SKM-1 (cell line): Measurements from ENCODE around the gene MINDY1.

ENCODE experiments used
- DNase-seq: peaks from one replicate; lab custom pipeline; 2025; ENCODE audit not compliant: unreplicated experiment; lab: John Stamatoyannopoulos, UW

The MINDY1 gene, protein sequence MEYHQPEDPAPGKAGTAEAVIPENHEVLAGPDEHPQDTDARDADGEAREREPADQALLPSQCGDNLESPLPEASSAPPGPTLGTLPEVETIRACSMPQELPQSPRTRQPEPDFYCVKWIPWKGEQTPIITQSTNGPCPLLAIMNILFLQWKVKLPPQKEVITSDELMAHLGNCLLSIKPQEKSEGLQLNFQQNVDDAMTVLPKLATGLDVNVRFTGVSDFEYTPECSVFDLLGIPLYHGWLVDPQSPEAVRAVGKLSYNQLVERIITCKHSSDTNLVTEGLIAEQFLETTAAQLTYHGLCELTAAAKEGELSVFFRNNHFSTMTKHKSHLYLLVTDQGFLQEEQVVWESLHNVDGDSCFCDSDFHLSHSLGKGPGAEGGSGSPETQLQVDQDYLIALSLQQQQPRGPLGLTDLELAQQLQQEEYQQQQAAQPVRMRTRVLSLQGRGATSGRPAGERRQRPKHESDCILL

GRCh38 chr1:151006327-151007052 lies at the start of gene MINDY1:
TSS of gene MINDY1 (minus strand) at chr1:151006902. CDS start at chr1:151002617, 4,285 bp downstream.
- peak; percentile 93 for DNase-seq

DNA sequence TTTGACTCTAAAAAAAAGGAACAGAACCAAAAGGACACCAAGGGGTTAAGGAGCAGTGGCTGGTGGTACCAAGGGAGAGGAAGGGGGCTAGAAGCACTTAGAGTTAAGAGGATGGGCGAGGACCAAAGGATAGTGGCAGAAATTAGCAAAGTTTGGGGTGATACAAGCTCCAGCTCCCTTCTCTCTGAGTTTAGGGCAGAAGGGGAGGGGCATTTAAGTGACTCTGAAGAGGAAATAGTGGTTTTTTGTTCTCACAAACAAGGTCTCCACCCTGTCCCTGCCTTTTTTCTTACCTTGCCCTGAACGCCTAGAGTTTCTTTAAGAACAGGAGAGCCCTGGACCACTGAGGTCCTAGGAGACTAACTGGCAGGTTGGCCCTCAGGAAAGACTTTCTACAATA lies 49.4 kb upstream of the MINDY1 start:
- DNase-seq, result peak; percentile 44

GRCh38 chr1:151055581-151055980 lies 48.9 kb upstream of the MINDY1 start:
- no peak for DNase-seq

GRCh38 chr1:151054971-151055547 lies 48.4 kb upstream of the MINDY1 start:
- DNase-seq, result no peak

- no peak for DNase-seq
These were observed 44.8 kb upstream of the MINDY1 start for GRCh38 chr1:151051356-151052009.

- no peak for DNase-seq
These were observed 43.5 kb upstream of the MINDY1 start for GRCh38 chr1:151050051-151050688.

GRCh38 chr1:151049458-151049857 lies 42.8 kb upstream of the MINDY1 start:
- DNase-seq, result no peak

- no peak for DNase-seq
These were observed 41.9 kb upstream of the MINDY1 start for GRCh38 chr1:151048645-151049032.

GRCh38 chr1:151047925-151048644 lies 41.4 kb upstream of the MINDY1 start:
- DNase-seq, result peak; percentile 83

DNA sequence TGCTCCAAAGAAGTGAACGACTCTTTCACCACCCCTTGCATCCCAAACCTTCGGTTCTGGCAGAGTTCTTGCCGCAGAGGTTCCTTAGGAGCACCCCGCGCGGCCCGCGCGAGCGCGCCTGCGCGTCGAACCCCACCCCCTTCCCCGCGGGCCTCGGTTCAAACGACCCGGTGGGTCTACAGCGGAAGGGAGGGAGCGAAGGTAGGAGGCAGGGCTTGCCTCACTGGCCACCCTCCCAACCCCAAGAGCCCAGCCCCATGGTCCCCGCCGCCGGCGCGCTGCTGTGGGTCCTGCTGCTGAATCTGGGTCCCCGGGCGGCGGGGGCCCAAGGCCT lies 40.9 kb upstream of the MINDY1 start, which contains the start of gene C1orf56:
Gene C1orf56 (plus strand): TSS at position 161 of the 334 bp plus-strand sequence. CDS start 97 bp downstream, at position 258.
- DNase-seq, result no peak

DNA sequence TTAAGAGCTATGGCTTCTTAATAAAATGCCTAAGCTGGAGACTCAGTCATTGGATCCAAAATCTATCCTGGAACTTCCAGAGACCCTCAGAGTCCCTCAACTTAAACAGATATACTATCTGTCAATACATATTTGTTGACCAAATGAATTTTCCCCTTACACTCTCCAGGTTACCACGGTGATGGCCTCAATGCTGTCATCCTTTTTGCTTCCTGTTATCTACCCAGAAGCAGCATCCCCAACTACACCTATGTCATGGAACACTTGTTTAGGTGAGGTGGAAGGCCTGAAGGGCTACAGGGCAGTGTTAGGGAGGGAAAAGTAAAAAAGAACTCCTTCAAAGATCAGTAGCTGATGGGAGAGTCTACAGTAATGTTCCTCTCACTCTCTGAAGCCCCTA lies 36.5 kb upstream of the MINDY1 start:
- no peak for DNase-seq

GRCh38 chr1:151039521-151039920 lies 32.8 kb upstream of the MINDY1 start:
- DNase-seq, result no peak

DNA sequence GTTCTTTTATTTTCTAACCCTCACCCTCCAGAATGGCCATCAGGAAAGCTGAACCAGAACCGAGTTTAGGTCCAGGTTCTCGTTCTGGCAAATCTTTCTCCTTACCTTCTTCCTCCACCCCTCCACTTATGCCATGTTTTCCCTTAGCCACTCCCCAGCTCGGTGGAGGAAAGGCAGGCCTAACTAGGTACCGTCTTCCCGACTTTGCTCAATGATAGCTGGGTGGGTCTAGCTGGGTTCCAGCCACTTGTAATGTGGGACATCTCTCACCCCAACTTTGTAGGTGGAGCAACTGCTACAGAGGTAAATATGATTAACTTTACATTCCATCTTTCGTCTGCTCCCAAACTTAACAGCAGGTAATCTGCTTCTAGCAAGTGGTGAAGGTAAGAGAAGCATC lies 30.3 kb upstream of the MINDY1 start:
- DNase-seq, result no peak

GRCh38 chr1:151036356-151036755 lies 29.7 kb upstream of the MINDY1 start, which contains the start of gene BNIPL:
TSS of gene BNIPL (plus strand) at chr1:151036586. CDS start at chr1:151036726, 140 bp downstream.
- DNase-seq, result no peak

DNA sequence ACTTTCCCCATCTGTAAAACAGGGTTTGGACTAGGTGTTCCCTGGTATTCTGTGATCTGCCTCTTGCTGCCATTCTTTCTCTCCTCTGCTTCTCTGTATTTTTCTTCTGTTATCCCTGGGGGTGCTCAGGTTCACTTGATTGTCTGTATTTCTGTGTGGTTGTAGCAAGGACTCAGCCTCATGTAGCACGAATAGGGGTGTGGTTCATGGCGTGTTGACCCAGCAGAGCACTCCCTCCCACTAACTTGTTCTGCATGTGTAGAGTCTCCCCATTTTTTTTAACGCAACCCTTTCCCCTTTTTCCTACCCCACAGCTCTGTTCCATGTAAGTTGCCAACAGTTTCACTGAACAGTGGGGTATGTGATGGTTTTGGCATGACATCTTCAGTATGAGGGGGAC lies 28.5 kb upstream of the MINDY1 start:
- no peak for DNase-seq

DNA sequence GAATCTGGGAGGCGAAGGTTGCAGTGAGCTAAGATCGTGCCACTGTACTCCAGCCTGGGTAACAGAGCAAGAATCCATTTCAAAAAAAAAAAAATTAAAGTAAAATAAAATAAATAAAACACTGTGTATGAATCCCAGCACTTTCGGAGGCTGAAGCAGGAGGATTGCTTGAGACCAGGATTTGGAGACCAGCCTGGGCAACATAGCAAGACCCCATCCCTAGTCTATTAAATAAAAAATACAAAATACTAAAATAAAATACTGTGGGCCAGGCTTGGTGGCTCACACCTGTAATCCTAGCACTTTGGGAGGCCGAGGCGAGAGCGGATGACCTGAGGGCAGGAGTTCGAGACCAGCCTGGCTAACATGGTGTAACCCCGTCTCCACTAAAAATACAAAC lies 25.5 kb upstream of the MINDY1 start:
- no peak for DNase-seq

DNA sequence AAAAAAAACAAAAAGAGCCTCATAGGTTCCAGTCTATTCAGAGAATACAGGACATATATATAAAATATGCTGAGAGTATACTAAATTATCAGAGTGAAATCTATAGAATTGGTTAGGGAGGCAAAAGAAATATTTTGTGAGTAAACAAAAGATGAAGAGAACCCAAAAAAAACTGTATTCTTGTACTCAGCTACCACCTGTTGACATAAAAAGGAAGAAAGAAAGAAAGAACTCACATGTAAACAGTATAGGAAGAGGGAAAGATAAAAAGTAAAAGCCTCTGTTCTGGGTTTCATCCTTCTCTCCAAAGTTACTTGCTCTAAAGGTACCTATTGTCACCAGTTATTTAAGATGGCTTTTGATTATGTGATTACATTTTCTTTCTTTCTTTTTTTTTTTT lies 19.8 kb upstream of the MINDY1 start:
- DNase-seq, result no peak

DNA sequence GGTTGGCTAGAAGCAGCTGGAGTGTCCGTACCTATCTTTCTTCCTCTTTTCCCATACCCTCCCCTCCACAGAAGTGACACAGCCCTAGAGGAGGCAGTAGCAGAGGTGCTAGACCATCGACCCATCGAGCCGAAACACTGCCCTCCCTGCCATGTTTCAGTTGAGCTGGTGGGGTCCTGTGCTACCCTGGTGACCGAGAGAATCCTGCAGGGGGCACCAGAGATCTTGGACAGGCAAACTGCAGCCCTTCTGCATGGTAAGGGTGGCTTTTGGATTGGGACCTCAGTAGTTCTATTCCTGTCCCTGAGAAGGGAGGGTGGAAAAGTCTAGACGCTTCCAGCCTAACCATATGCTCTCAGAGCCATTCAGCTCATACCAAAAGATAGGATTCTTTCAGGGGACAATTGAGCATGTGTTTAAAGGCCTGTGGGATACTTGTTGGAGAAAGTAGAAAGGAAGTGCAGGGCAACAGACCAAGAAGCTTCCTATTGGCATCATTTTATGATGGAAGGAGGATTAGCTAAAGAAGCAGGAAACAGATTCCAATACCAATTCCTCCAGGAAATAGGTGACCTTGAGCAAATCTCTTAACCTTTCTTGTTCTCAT lies 17.9 kb upstream of the MINDY1 start:
- peak; percentile 69 for DNase-seq

GRCh38 chr1:151013518-151013917 lies 6.8 kb upstream of the MINDY1 start:
- DNase-seq, result no peak
